K562 (cell line): Measurements from ENCODE around the gene ARHGEF26. TPM values are rescaled to one million over a fixed set of nuclear protein-coding genes. Genes with fewer than 3 reads are reported as not detected.

Experiments
- ATAC-seq: fragments of 200-7000 bp; cut with Tn5 transposase; 3 replicates; pipeline ENCODE4 v1.9.1; 2020; ENCODE audit warnings: moderate library complexity
- BruUV-seq: library from RNA; stranded (reverse); fragments of 400-500 nt; replicated peaks from 2 replicates; lab custom pipeline; 2021; lab: Mats Ljungman, UMichigan
- CTCF ChIA-PET: fragments of 300-600 bp; formaldehyde crosslinking; extraction: SDS; loops from one replicate; lab custom pipeline; 2021; ENCODE audit warnings: low intra/inter-chr PET ratio; lab: Yijun Ruan, JAX
- POLR2A ChIA-PET: fragments of 300-600, 350-650 bp; sonication (Branson Sonifier 250); formaldehyde crosslinking; extraction: SDS; loops from one replicate; lab custom pipeline; 2021; ENCODE audit warnings: antibody characterized with exemption, inconsistent platforms; lab: Yijun Ruan, JAX
- DNase-seq, 4 experiments: peaks; one replicate each; pipeline versions ENCODE4 v3.0.0 to v3.0.0-alpha.2; 2011 to 2018; ENCODE audit warnings: low spot score in 3 of 4, mixed read lengths in 3 of 4; ENCODE audit errors: extremely low read depth in 1 of 4
- FAIRE-seq: peaks from 2 replicates; lab custom pipeline; 2011; peaks lifted over from hg19 to GRCh38; lab: Jason Lieb, UNC
- H2AFZ ChIP-seq: 2 replicates; pipeline ENCODE4 v1.6.0; 2011; ENCODE audit warnings: low read depth, low read length, control low read depth, inconsistent platforms
- H3K27ac ChIP-seq: fragments of 200-600 bp; 3 replicates; pipeline ENCODE4 v1.8.0; 2011; ENCODE audit warnings: low read depth, mild to moderate bottlenecking, control low read depth, inconsistent platforms, low read length, moderate library complexity, mixed read lengths; ENCODE audit errors: extremely low read depth
- H3K27me3 ChIP-seq, 2 experiments: fragments of 300-600 bp in 1 of 2; 2 replicates in 1 of 2; 3 replicates in 1 of 2; pipeline versions ENCODE4 v1.6.0 to v1.8.0; 2011; ENCODE audit warnings: inconsistent platforms in 2 of 2, low read length in 2 of 2, mild to moderate bottlenecking in 1 of 2, mixed read lengths in 1 of 2, moderate library complexity in 1 of 2; ENCODE audit not compliant: control insufficient read depth in 2 of 2, insufficient read depth in 2 of 2
- H3K36me3 ChIP-seq: fragments of 300-600 bp; 3 replicates; pipeline ENCODE4 v1.8.0; 2011; ENCODE audit warnings: mild to moderate bottlenecking, low read length, inconsistent platforms; ENCODE audit not compliant: control insufficient read depth, insufficient read depth
- H3K4me1 ChIP-seq, 2 experiments: fragments of 200-600 bp in 1 of 2; replicated peaks in 1 of 2; 2 replicates in 1 of 2; 3 replicates in 1 of 2; pipeline versions ENCODE4 v1.5.1 to v1.8.0; 2011; ENCODE audit warnings: inconsistent platforms in 2 of 2, low read length in 2 of 2, mild to moderate bottlenecking in 1 of 2, mixed read lengths in 1 of 2, moderate library complexity in 1 of 2; ENCODE audit not compliant: control insufficient read depth in 2 of 2, insufficient read depth in 2 of 2
- H3K4me2 ChIP-seq: 2 replicates; pipeline ENCODE4 v1.6.1; 2011; ENCODE audit warnings: low read length, control low read depth, inconsistent platforms, mixed read lengths; ENCODE audit not compliant: insufficient read depth
- H3K4me3 ChIP-seq: fragments of 200-600 bp; sonication (generic), shearing (Covaris generic); 2 replicates; pipeline ENCODE4 v1.5.1; 2016; ENCODE audit warnings: control low read depth, inconsistent platforms
- H3K79me2 ChIP-seq: fragments of 200-600 bp; 3 replicates; pipeline ENCODE4 v1.8.0; 2011; ENCODE audit warnings: low read length, inconsistent platforms; ENCODE audit not compliant: control insufficient read depth, insufficient read depth
- H3K9ac ChIP-seq, 2 experiments: 2 replicates each; pipeline versions ENCODE4 v1.6.0 to v1.6.1; 2011; ENCODE audit warnings: low read depth in 2 of 2, low read length in 2 of 2, control low read depth in 1 of 2, inconsistent platforms in 1 of 2, mild to moderate bottlenecking in 1 of 2, mixed read lengths in 1 of 2; ENCODE audit not compliant: insufficient read depth in 1 of 2
- H3K9me1 ChIP-seq: one replicate; pipeline ENCODE4 v1.6.0; 2011; ENCODE audit warnings: inconsistent platforms, mild to moderate bottlenecking, low read length, moderate library complexity; ENCODE audit not compliant: control insufficient read depth, insufficient read depth
- H3K9me3 ChIP-seq: replicated peaks from 2 replicates; pipeline ENCODE4 v1.5.1; 2011; ENCODE audit warnings: low read depth, low read length, inconsistent platforms; ENCODE audit not compliant: control insufficient read depth, insufficient read depth
- H4K20me1 ChIP-seq: replicated peaks from 2 replicates; pipeline ENCODE4 v1.6.1; 2011; ENCODE audit warnings: low read length, inconsistent platforms, mixed read lengths; ENCODE audit not compliant: control insufficient read depth, insufficient read depth
- CHAMP1 ChIP-seq: fragments of 450-650 bp; IDR thresholded peaks from 2 replicates; pipeline ENCODE4 v1.6.1; 2016; ENCODE audit warnings: mild to moderate bottlenecking
- CREB3 ChIP-seq: fragments of 450-650 bp; conservative IDR thresholded peaks from 2 replicates; pipeline ENCODE4 v1.6.1; 2016; ENCODE audit warnings: missing genetic modification characterization, low read depth, mild to moderate bottlenecking, missing compliant biosample characterization, moderate library complexity
- CREB3L1 ChIP-seq: fragments of 450-650 bp; IDR thresholded peaks from 2 replicates; pipeline ENCODE4 v1.6.1; 2014; ENCODE audit warnings: low read depth, mild to moderate bottlenecking, moderate library complexity, borderline replicate concordance
- ETV5 ChIP-seq: sonication (generic); formaldehyde crosslinking; IDR thresholded peaks from 2 replicates; pipeline ENCODE4 v1.4.0; 2020; ENCODE audit warnings: low read depth, mild to moderate bottlenecking, missing genetic modification reagents
- GTF2A2 ChIP-seq: IDR thresholded peaks from 2 replicates; pipeline ENCODE4 v1.6.1; 2016; ENCODE audit warnings: mild to moderate bottlenecking, missing genetic modification characterization, missing compliant biosample characterization
- MBD1 ChIP-seq: fragments of 250-450 bp; sonication (Bioruptor Pico); IDR thresholded peaks from 2 replicates; pipeline ENCODE4 v1.8.0; 2022; ENCODE audit warnings: inconsistent platforms
- MCM7 ChIP-seq, 2 experiments: fragments of 450-650 bp; IDR thresholded peaks; 2 replicates each; pipeline ENCODE4 v1.6.1; 2016 to 2018
- MNT ChIP-seq, 2 experiments: fragments of 450-650 bp; conservative IDR thresholded peaks; 2 replicates each; pipeline ENCODE4 v1.6.1; 2017; ENCODE audit warnings: mild to moderate bottlenecking in 2 of 2, moderate library complexity in 2 of 2
- NONO ChIP-seq, 2 experiments: fragments of 200-400 bp in 1 of 2; fragments of 450-650 bp in 1 of 2; formaldehyde crosslinking in 1 of 2; IDR thresholded peaks; 2 replicates each; pipeline ENCODE4 v1.6.1; 2017; ENCODE audit warnings: low read depth in 2 of 2, mild to moderate bottlenecking in 2 of 2, moderate library complexity in 2 of 2, low read length in 1 of 2
- RBM39 ChIP-seq: fragments of 200-400 bp; formaldehyde crosslinking; optimal IDR thresholded peaks from 2 replicates; pipeline ENCODE3; 2018; ENCODE audit warnings: low read depth, low read length
- SMC3 ChIP-seq: conservative IDR thresholded peaks from 2 replicates; pipeline ENCODE4 v1.6.1; 2011; ENCODE audit warnings: low read depth, low read length, improper control_type of control experiment; ENCODE audit not compliant: insufficient read depth
- SRSF9 ChIP-seq: fragments of 200-400 bp; formaldehyde crosslinking; IDR thresholded peaks from 2 replicates; pipeline ENCODE4 v1.6.1; 2017; ENCODE audit warnings: low read depth, low read length, borderline replicate concordance
- ZBTB8A ChIP-seq: fragments of 450-650 bp; IDR thresholded peaks from 2 replicates; pipeline ENCODE4 v1.6.1; 2018; ENCODE audit warnings: mild to moderate bottlenecking, moderate library complexity; ENCODE audit not compliant: partially characterized antibody
- ZNF217 ChIP-seq: sonication (generic); formaldehyde crosslinking; IDR thresholded peaks from 2 replicates; pipeline ENCODE4 v1.8.0; 2022; ENCODE audit warnings: mild to moderate bottlenecking, missing genetic modification reagents
- ZNF232 ChIP-seq: sonication (generic); formaldehyde crosslinking; IDR thresholded peaks from 2 replicates; pipeline ENCODE4 v1.8.0; 2022; ENCODE audit warnings: mild to moderate bottlenecking, missing genetic modification reagents
- WGBS: fragments of 100-300 bp; shearing (Covaris generic); methylation state at CpG from one replicate; pipeline ENCODE4 v1.1.6; 2016; ENCODE audit warnings: low coverage, mixed read lengths; ENCODE audit not compliant: insufficient coverage; ENCODE audit errors: missing lambda C conversion rate; 5-methylcytosine and 5-hydroxymethylcytosine counted together
- in situ Hi-C: fragments of 300-500 bp; cut with MboI; formaldehyde crosslinking; loops from 4 replicates; pipeline ENCODE4 v1.15.0; 2018; ENCODE audit warnings: inconsistent platforms, mixed read lengths
- intact Hi-C: fragments of 100-400 bp; cut with micrococcal nuclease; formaldehyde crosslinking; loops from 2 replicates; pipeline ENCODE4 v1.14.2; 2022
- polyA plus RNA-seq, 8 experiments: library from polyadenylated mRNA; depleted of rRNA in 4 of 8; stranded (reverse) in 5 of 8; unstranded in 3 of 8; fragments of >200 nt; fragmentation: Nextera tagmentation in 2 of 8; fragmentation: Illumina TruSeq in 1 of 8; extraction: Ambion mirVana in 2 of 8; extraction: Trizol in 1 of 8; gene quantifications; 2 replicates each; pipeline versions ENCODE4 v1.2.1 to v1.2.3, GENCODE V29; 2011 to 2014; ENCODE audit warnings: inconsistent platforms in 1 of 8, missing spikeins in 1 of 8
- total RNA-seq, 7 experiments: library from RNA; depleted of rRNA in 6 of 7; stranded (reverse); fragments of >200 nt in 6 of 7; fragmentation: Illumina TruSeq in 2 of 7; extraction: Trizol in 2 of 7; gene quantifications; 2 replicates each; pipeline versions ENCODE4 v1.2.1 to v1.2.3, GENCODE V29; 2011 to 2021; ENCODE audit warnings: low replicate concordance in 1 of 7

The ARHGEF26 gene
- total and polyA plus RNA-seq, 9 of the 15 experiments (the other 6 are each of a cell fraction or from before 2014, with no cell fraction given), result 0.01 to 0.11 (median 0.04) TPM; not detected in 2

- H3K9me1 ChIP-seq, result no peaks in the 10 kb centered on the region
- no peak for TF ChIP-seq ZBTB8A
- TF ChIP-seq SMC3, result no peak
- no peak for TF ChIP-seq MNT (conservative IDR thresholded peaks at IDR 0.05)
- no peak for TF ChIP-seq CHAMP1
- no peak for TF ChIP-seq MCM7 (IDR thresholded peaks at IDR 0.05)
- TF ChIP-seq RBM39, result no peak
- TF ChIP-seq CREB3L1, result no peak
- TF ChIP-seq ZNF217 (CRISPR knock-in tag), result no peak
- TF ChIP-seq ZNF232 (CRISPR knock-in tag), result no peak
- no peak for TF ChIP-seq NONO (IDR thresholded peaks at IDR 0.05; ENCODE audit: low read depth in 2 of 2, low read length in 1 of 2)
- TF ChIP-seq GTF2A2 (tag), result no peak
- TF ChIP-seq CREB3 (tag), result no peak
- no peak for TF ChIP-seq SRSF9
- no peak for TF ChIP-seq ETV5 (CRISPR knock-in tag)
- no peak for TF ChIP-seq MBD1 (CRISPR knock-in tag)
- in situ Hi-C loops (no loop called here), intact Hi-C loops (no loop called here)
- H3K27ac ChIP-seq, result no peak overlapping the region
- ChIA-PET POLR2A (no interaction called here), CTCF (no interaction called here)
- no peaks in the 10 kb centered on the region for H3K79me2 ChIP-seq
- no peaks in the 10 kb centered on the region for H3K9me3 ChIP-seq
- H3K36me3 ChIP-seq, result no peaks in the 10 kb centered on the region
- no peaks in the 10 kb centered on the region for H3K27me3 ChIP-seq
- no peak for ATAC-seq
- no peak overlapping the region for H3K4me2 ChIP-seq
- DNase-seq, result no peak
- H3K9ac ChIP-seq, result no peak overlapping the region
- no peak for FAIRE-seq
- WGBS, result 0% methylated on average over 2 of the region's 2 CpGs
- H4K20me1 ChIP-seq, result no peaks in the 10 kb centered on the region
- no peak overlapping the region for H2AFZ ChIP-seq
- BruUV-seq, result no TSS peak
- no peaks in the 10 kb centered on the region for H3K4me1 ChIP-seq
- no peak overlapping the region for H3K4me3 ChIP-seq
Measured at GRCh38 chr3:154164387-154164786, 43.2 kb downstream of the ARHGEF26 start.
